Measurements from ENCODE around the gene RPS18. TPM values are rescaled to one million over a fixed set of nuclear protein-coding genes. Genes with fewer than 3 reads are reported as not detected.

RPS18 gene
- total and polyA plus RNA-seq, 5 experiments from 2014 or later, result 4,620 to 11,320 (median 9,896) TPM

- Mint-ChIP-seq H3K4me1 (peaks cover 20 to 46% (median 42%) of the 10 kb centered on the region in 4 donors), H3K4me3 (no peak overlapping the region), H3K9me3 (no peaks in the 10 kb centered on the region), H3K36me3 (peaks cover 0 to 42% (median 4%) of the 10 kb centered on the region in 3 donors), H3K27me3 (peaks cover 0 to 2% (median 0%) of the 10 kb centered on the region in 5 donors), H3K27ac (peak overlapping the region in 3 of 10 donors; percentile 3 to 80 (median 73))
- no peak for ATAC-seq
- no peak for DNase-seq
- POLR2A ChIA-PET, result interaction anchor here (0.9 to 6.1 kb wide), 2 partner anchors 17 to 45 kb away, joined by 3 to 106 read pairs; partner anchors contain the start of gene B3GALT4
Observed at GRCh38 chr6:33294086-33294823, 22.4 kb downstream of the RPS18 start.

GRCh38 chr6:33295621-33296369 is 23.9 kb downstream of the RPS18 start:
- POLR2A ChIA-PET, result interaction anchor here (1.1 to 7.4 kb wide), 5 partner anchors 14 to 25 kb away, joined by 5 to 106 read pairs (median 89); partner anchors contain the start of genes B3GALT4, RPS18, TAPBP and VPS52
- ATAC-seq (no peak), DNase-seq (no peak)
- Mint-ChIP-seq H3K36me3 (peaks cover 0 to 53% (median 4%) of the 10 kb centered on the region in 3 donors), H3K27ac (peak overlapping the region in 7 of 10 donors; percentile 60 to 99 (median 89)), H3K9me3 (peaks cover 0 to 2% (median 0%) of the 10 kb centered on the region in 9 donors), H3K4me1 (peaks cover 21 to 43% (median 40%) of the 10 kb centered on the region in 4 donors), H3K4me3 (peak overlapping the region in 5 of 10 donors; percentile 20 to 97 (median 72)), H3K27me3 (peaks cover 0 to 2% (median 0%) of the 10 kb centered on the region in 5 donors)

GRCh38 chr6:33296797-33297405 is 25.0 kb downstream of the RPS18 start:
- POLR2A ChIA-PET, result interaction anchor here (1.0 to 7.4 kb wide), 10 partner anchors 8 to 48 kb away, joined by 3 to 106 read pairs (median 44); partner anchors contain the start of genes B3GALT4, PFDN6, RPS18 and TAPBP
- H3K36me3 Mint-ChIP-seq, result peaks cover 0 to 58% (median 4%) of the 10 kb centered on the region in 3 donors
- peaks cover 18 to 42% (median 39%) of the 10 kb centered on the region in 4 donors for H3K4me1 Mint-ChIP-seq
- ATAC-seq, result no peak
- no peak for DNase-seq
- peaks cover 0 to 2% (median 0%) of the 10 kb centered on the region in 5 donors for H3K27me3 Mint-ChIP-seq
- H3K9me3 Mint-ChIP-seq, result peaks cover 0 to 2% (median 0%) of the 10 kb centered on the region in 9 donors
- H3K27ac Mint-ChIP-seq, result peak overlapping the region; percentile 60 to 99 (median 88)
- peak overlapping the region; percentile 59 to 97 (median 69) for H3K4me3 Mint-ChIP-seq

DNA sequence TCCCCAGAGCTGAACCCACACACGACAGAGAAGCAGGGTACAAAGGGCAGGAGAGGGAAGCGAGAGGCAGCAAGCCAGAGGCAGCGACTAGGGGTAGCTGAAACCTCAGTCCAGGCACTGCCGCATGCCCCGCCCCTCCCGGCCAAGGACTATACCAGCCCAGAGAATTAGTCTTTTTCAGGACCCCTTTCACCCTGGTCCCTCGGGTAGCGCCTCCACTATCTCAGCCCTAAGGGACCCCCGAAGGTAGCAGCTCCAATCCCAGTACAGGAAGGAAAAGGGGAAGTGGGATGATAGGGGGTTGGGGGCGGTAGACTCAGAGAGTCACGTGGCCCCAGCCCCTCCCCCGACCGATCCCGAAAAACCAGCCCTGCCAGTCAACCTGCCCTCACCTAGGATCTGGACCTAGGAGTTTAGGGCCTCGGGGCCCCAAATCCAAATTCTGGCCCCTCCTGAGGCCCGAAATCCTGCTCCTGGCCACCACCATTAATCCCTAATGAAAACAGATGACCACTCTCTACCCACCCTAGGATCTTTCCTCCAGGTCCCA is 25.6 kb downstream of the RPS18 start:
- Mint-ChIP-seq H3K27ac (peak overlapping the region; percentile 43 to 99 (median 88)), H3K4me1 (peaks cover 18 to 43% (median 39%) of the 10 kb centered on the region in 4 donors), H3K4me3 (peak overlapping the region; percentile 57 to 97 (median 66)), H3K9me3 (peaks cover 0 to 2% (median 0%) of the 10 kb centered on the region in 9 donors), H3K36me3 (peaks cover 0 to 58% (median 4%) of the 10 kb centered on the region in 3 donors), H3K27me3 (peaks cover 0 to 2% (median 0%) of the 10 kb centered on the region in 5 donors)
- ATAC-seq (no peak), DNase-seq (no peak)
- POLR2A ChIA-PET, result interaction anchor here (1.0 to 7.4 kb wide), 11 partner anchors 8 to 329 kb away, joined by 3 to 106 read pairs (median 13); partner anchors contain the start of genes B3GALT4, BRD2, PFDN6 and RPS18

DNA sequence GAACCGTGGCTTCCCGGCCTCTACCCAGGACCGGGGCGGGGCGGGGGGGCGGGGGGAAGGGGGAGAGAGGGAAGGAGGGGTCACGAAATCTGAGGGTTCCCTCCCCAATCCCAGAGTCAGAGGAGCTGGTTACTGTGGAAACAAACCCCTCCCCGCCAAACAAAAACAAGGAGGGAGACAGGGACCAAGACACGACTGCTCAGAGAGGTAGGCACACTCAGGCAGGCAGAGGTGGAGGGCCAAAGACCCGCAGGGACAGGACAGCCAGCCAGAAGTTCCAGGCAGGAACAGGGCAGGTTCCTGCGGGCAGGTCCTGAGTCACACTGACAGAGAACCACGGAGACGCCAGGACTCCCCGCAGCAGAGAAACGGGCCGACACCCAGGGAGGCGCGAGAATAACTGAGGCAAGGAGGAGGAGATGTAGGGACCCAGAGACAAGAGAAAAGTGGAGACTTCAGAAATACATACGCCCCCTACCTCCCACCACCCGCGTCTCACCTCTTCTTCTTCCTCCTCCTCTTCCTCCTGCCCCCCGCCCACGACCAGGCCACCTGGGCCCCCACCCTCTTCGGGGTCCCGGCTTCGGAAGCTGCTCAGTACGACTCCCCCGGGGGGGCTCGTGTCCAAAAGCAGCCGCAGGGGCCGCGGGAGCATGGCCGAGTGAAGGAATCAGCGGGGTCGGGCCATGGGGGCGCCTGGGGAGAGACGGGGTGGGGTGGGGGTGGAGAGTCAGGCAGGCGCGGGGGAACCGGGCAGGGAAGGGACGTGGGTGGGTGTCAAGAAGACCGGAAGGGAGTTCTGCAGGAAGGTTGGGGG is 26.3 kb downstream of the RPS18 start:
- Mint-ChIP-seq H3K9me3 (peaks cover 0 to 2% (median 0%) of the 10 kb centered on the region in 9 donors), H3K4me3 (peak overlapping the region; percentile 94 to 100 (median 98)), H3K4me1 (peaks cover 16 to 43% (median 39%) of the 10 kb centered on the region in 4 donors), H3K27ac (peak overlapping the region; percentile 93 to 100 (median 98)), H3K27me3 (peaks cover 0 to 2% (median 0%) of the 10 kb centered on the region in 5 donors), H3K36me3 (peaks cover 0 to 58% (median 4%) of the 10 kb centered on the region in 3 donors)
- POLR2A ChIA-PET, result interaction anchor here (0.8 to 7.4 kb wide), 20 partner anchors 9 to 330 kb away, joined by 3 to 106 read pairs (median 8); partner anchors contain the start of genes B3GALT4, BRD2, CUTA and PFDN6
- peak; percentile 30 to 82 (median 68) for DNase-seq
- peak; percentile 26 to 29 for ATAC-seq

- H3K9me3 Mint-ChIP-seq, result peaks cover 0 to 2% (median 0%) of the 10 kb centered on the region in 9 donors
- POLR2A ChIA-PET, result interaction anchor here (0.6 to 7.4 kb wide), 24 partner anchors 9 to 330 kb away, joined by 3 to 106 read pairs (median 6); partner anchors contain the start of genes B3GALT4, BRD2, CUTA and ITPR3
- H3K4me3 Mint-ChIP-seq, result peak within 1 kb of the TSS; percentile 94 to 100 (median 98)
- peaks cover 0 to 62% (median 6%) of the 10 kb centered on the region in 3 donors for H3K36me3 Mint-ChIP-seq
- peaks cover 19 to 46% (median 43%) of the 10 kb centered on the region in 4 donors for H3K4me1 Mint-ChIP-seq
- H3K27me3 Mint-ChIP-seq, result peaks cover 0 to 2% (median 0%) of the 10 kb centered on the region in 5 donors
- DNase-seq (peak in 6 of 10 donors; percentile 32 to 82 (median 55)), ATAC-seq (peak; percentile 31 to 38)
- peak within 1 kb of the TSS; percentile 96 to 100 (median 99) for H3K27ac Mint-ChIP-seq
Observed at GRCh38 chr6:33298773-33299236, 26.9 kb downstream of the RPS18 start, which contains the start of gene RGL2. Gene RGL2, minus strand, starts transcription at chr6:33298942. Its CDS starts 332 bp downstream, at chr6:33298610.

DNA sequence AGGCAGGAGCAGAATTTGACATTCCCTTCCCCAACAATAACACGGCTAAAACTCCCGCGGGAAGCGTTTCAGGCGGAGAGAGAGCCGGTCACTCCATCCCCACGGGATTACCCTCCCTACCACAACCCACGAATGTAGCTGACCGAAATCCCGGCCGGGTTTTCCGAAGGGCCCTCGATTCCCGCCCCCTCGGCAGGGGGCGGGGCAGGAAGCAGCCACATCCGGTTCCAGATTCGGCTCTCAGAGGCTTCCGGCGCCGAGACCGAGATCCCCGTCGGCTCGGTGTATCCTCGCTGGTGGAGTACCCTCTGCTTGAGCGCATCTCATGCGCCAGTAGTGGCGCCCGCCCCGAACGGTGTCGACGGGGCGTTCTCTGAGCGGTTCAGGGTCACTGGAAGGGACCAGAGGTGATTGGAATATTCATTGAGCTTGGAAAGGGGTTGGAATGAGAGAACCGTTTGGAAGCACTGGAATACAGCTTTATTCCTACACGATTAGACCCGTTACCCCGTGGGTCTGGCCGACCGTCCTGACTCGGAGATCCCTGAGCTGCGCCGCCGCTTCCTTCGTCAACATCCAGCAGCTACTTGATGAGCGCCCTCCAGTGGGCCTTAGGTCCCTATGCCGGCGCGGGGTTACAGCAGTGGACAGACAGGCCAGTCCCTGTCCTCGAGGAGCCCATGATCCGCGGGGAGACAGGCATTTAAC is 27.5 kb downstream of the RPS18 start:
- Mint-ChIP-seq H3K27me3 (peaks cover 0 to 2% (median 0%) of the 10 kb centered on the region in 5 donors), H3K27ac (peak overlapping the region; percentile 94 to 100 (median 99)), H3K9me3 (peaks cover 0 to 2% (median 0%) of the 10 kb centered on the region in 9 donors), H3K4me3 (peak overlapping the region; percentile 94 to 100 (median 98)), H3K36me3 (peaks cover 0 to 62% (median 2%) of the 10 kb centered on the region in 3 donors), H3K4me1 (peaks cover 20 to 49% (median 43%) of the 10 kb centered on the region in 4 donors)
- DNase-seq (peak; percentile 86 to 95 (median 92)), ATAC-seq (peak; percentile 82 to 88)
- POLR2A ChIA-PET, result interaction anchor here (0.6 to 7.4 kb wide), 27 partner anchors 8 to 328 kb away, joined by 3 to 106 read pairs (median 5); partner anchors contain the start of genes B3GALT4, CUTA, ITPR3 and PFDN6

- DNase-seq, result no peak
- peaks cover 0 to 69% (median 4%) of the 10 kb centered on the region in 3 donors for H3K36me3 Mint-ChIP-seq
- H3K9me3 Mint-ChIP-seq, result peaks cover 0 to 2% (median 0%) of the 10 kb centered on the region in 9 donors
- peak overlapping the region in 8 of 10 donors; percentile 24 to 97 (median 64) for H3K27ac Mint-ChIP-seq
- H3K4me3 Mint-ChIP-seq, result peak overlapping the region in 2 of 10 donors; percentile 29 to 52
- POLR2A ChIA-PET, result interaction anchor here (0.6 to 7.4 kb wide), 9 partner anchors 9 to 894 kb away, joined by 4 to 101 read pairs (median 15); partner anchors contain the start of genes B3GALT4, PFDN6, RPS18 and TAPBP
- peaks cover 0 to 2% (median 0%) of the 10 kb centered on the region in 5 donors for H3K27me3 Mint-ChIP-seq
- peaks cover 28 to 61% (median 56%) of the 10 kb centered on the region in 4 donors for H3K4me1 Mint-ChIP-seq
- no peak for ATAC-seq
Observed at GRCh38 chr6:33301877-33302276, 30.0 kb downstream of the RPS18 start.

DNA sequence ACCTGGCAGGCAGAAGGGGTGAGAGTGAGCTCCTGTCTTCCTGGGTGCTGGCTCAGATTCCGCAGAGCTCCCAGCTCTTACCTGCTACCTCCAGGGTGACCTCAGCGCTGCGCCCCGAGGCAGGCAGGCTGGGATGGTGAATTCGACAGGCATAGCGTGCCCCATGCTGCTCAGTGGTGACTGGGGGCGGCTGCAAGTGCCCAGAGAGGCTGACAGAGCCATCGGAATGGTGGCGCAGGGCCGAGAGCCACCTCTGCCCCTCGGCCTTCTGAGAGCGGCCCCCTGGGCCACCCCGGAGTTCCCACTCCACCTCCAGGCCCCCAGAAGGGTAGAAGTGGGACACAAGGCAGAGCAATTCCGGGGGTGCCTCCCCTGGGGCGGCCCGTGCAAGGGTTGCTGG is 32.3 kb downstream of the RPS18 start:
- ATAC-seq, result no peak
- peaks cover 28 to 67% (median 56%) of the 10 kb centered on the region in 4 donors for H3K4me1 Mint-ChIP-seq
- peak overlapping the region in 4 of 10 donors; percentile 14 to 75 (median 30) for H3K27ac Mint-ChIP-seq
- POLR2A ChIA-PET, result interaction anchor here (0.6 to 1.8 kb wide), 2 partner anchors 24 to 40 kb away, joined by 3 to 12 read pairs; no protein-coding TSS in a partner anchor
- H3K36me3 Mint-ChIP-seq, result peaks cover 0 to 85% (median 4%) of the 10 kb centered on the region in 3 donors
- DNase-seq, result no peak
- H3K9me3 Mint-ChIP-seq, result peaks cover 0 to 2% (median 0%) of the 10 kb centered on the region in 9 donors
- H3K27me3 Mint-ChIP-seq, result no peaks in the 10 kb centered on the region
- H3K4me3 Mint-ChIP-seq, result peak overlapping the region in 1 of 10 donors; percentile 66

All from naive thymus-derived CD8-positive, alpha-beta T cell (primary cell).